ENCODE results near the gene BCAS3.
A peak's percentile ranks its signal among the peaks of the same experiment; 100 is the strongest.
"Not testable (repeated sequence)": the region's sequence is repeated elsewhere in the genome, so short reads cannot be mapped to it uniquely, and the experiment has no call there.

The BCAS3 gene

DNA sequence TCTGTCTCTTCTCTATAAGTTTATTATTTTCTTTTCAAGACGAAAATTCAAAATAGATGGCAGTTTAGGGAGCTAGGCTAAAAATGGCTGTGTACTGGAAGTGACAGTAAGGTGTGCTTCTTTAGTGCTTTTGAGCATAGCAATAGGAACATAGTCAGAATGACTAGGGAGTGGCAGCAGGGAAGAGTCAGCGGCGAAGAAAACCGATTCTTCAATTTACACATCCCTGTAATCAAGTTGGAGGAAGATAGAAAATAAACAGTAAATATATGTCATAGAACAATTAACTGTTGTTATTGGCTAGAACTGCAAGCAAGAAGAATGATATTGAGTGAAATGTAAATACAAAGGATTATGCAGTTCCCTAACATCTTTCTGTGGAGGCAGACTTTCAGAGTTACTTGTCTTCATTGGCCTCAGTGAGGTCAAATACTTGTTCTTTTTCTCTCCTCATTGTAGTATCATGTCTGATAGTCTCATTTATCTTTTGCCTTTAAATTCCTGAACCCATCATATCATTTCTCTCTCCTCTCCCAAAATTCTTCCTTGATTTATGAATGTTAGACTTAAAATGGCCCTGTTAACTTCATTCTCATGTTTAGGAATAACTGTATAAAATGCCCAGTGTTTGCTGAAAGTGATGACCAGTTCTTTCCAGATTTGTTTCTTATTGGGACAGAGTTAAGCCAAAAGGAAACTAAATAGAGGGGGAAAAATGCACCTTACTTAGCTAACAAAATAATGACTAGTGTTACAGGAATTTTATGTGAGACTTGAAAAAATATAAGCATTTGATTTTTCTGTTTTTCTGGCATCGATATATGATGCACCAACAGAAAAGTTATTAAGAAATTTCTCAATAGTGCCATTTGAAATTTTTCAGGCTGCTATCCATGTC lies 211.4 kb downstream of the BCAS3 start:
- peak; percentile 6 for DNase-seq

DNA sequence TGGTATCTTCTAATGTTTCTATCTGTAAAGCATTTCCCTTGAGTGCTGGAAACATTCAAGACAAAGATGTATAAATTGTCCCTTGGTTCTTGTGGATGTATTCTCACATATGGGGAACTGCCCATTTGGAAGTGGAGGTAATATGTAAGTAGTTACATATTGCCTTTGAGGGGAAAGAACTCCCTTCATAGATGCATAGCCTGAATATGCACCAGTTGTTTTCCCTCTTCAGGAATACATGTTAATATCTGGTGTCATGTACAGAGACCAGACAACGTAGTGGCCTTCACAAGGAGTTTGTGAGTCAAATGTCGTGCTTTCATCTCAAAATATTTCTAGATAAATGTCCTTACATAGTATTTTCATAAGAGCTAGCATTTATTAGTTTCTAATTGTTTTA lies 213.5 kb downstream of the BCAS3 start:
- DNase-seq: no peak

DNA sequence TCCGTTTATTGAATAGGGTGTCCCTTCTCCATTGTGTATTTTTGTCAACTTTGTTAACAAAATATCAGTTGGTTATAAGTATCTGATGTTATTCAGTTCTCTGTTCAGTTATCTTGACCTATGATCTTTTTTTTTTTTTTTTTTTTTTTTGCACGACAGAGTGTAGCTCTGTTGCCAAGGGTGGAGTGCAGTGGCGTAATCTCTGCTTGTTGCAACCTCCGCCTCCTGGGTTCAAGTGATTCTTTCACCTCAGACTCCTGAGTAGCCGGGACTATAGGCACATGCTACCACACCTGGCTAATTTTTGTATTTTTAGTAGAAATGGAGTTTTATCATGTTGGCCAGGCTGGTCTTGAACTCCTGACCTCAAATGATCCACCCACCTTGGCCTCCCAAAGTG lies 215.8 kb downstream of the BCAS3 start:
- DNase-seq: no peak

DNA sequence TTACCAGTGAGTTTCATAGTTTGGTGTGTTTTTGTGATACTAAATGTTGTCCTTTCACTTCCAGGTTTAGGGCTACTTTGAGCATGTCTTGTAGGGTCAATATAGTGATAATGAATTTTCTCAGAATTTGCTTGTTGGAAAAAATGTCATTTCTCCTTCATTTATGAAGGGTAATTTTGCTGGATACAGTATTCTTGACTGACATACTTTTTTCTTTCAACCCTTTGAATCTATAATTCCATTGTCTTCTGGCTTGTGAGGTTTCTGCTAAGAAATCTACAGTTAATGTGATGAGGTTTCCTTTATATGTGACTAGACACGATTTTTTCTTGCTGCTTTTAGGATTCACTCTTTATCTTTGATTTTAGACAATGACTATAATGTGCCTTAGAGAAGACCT lies 219.3 kb downstream of the BCAS3 start:
- DNase-seq: no peak

DNA sequence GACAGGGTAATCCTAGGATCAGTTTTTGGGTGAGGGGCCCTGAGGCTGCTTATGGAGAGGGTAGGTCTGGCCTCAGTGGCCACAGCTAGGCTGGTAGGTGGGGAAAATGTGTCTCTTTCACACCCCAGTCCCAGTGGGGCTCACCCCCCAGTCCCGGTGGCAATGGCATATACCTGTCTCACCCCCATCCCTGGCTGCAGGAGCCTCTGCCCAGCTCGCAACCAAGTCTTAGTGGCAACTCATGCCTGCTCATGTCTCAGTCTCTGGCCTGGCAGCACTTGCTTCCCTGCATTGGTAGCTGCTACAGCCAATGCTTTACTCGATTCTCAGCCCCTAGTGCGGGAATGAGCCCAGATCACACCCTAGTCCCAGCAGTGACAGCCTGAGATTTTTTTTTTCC lies 221.5 kb downstream of the BCAS3 start:
- no peak for DNase-seq

DNA sequence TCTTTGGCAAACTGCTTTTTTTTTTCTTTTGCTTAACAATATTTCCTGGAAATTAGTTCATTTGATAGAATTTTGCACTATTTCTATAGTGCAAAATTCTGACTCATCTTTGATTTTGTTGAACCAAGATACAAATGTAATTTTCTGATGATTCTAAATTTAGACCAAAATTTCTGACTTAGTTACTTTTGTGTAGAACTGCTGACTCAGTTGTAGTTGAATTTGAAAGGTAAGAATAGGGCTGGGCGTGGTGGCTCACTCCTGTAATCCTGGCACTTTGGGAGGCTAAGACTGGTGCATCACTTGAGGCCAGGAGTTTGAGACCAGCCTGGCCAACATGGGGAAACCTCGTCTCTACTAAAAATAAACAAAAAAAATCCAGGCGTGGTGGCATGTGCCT lies 223.0 kb downstream of the BCAS3 start:
- no peak for DNase-seq

DNA sequence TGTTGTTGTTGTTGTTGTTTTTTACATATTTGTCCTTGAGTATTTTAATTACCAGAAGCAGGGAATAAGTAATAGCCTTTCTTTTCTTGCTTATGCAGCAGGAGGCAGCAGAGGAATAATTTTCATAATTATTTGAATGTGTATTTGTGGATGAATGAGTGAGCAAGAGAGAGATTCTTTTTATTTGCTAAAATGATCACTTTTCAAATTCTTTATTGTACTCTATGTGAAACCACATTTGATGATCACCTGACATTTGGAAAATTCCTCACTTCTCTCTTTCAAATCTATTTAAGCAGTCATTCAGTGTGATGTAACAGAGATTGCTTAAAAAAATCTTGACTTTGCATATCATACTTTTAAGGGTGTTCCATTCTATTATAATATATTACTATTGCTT lies 223.6 kb downstream of the BCAS3 start:
- no peak for DNase-seq

DNA sequence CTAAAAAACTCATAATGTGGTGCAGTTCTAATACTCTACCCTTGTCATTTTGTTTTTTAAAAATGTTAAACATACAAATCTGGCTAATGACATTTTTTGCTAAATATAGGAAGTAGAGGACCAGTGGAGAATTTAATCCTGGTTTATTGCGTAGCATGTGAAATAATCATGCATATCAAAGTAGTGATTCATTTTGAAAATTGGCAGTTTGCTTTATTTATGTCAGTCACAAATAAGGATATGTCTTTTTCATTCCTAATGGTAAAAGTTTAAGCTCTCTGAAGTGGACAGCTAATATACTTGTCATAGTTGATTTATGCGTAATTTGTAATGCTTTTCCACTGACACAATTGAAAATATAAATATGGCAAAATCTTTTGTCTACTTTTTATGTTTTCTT lies 224.2 kb downstream of the BCAS3 start:
- no peak for DNase-seq

DNA sequence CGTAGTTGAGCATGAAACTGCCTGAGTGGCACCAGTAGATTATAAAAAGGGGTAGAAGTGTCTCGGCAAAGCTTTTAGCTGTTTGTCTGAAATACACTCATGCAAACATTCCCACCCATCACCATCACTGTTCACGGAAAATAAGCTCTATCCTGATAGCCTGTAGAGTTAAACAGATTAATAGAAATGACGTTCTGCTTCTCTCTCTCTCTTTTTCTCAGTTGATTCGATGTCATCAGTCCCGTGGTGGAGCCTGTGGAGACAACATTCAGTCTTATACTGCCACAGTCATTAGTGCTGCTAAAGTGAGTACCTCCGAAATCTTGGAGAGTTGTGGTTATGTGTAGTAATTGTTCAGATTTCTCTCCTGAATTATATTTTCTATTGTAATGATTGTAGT lies 224.7 kb downstream of the BCAS3 start:
- no peak for DNase-seq

DNA sequence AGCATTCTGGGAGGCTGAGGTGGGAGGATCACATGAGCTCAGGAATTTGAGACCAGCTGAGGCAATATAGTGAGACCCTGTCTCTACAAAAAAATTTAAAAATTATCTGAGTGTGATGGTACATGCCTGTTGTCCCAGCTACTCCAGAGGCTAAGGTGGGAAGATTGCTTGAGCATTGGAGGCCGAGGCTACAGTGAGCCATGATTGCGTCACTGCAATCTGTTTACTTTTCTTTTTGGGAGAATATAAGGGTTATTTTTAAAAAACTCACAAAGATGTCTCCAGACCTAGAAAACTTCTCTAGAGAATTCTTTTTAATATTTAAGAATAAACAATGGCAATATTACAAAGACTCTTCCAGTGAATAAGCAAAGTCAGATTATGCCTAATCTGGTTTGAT lies 226.9 kb downstream of the BCAS3 start:
- no peak for DNase-seq

DNA sequence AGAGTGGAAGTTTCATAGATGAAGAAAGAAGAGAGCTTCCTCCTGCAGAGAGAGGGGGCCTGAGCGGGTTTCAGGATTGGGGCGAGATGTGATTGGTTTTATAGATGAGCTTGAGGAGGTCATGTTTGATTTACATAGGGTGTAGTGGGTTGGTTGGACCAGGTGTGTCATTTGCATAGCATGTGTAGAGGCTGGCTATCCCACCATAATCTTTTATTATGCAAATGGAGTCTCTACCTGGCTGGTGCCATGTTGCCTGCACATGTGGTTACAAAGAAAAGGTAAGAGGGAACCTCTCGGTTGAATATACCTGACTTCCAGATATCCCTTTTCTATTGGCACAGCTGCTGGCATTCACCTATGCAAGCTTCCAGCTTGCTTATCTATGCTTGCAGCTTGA lies 228.1 kb downstream of the BCAS3 start:
- DNase-seq: no peak

DNA sequence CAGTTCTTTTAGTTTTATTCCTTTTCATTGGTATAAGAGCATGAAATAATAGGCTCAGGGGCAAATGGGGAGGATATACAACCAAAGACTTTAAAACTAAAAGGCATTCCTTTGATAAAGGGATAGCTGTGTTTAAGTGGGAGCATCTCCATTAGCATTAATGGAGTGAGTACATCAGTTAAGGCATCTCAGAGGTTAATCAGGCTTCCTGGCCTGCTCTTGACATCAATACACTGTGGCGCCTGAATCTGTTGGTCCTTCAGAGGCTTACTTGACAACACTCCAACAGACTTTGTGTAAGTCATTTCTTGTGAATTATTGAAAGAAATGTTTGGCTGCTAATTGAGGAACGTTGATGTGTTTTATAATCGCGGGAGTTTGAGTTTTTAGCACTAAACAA lies 230.7 kb downstream of the BCAS3 start:
- no peak for DNase-seq

DNA sequence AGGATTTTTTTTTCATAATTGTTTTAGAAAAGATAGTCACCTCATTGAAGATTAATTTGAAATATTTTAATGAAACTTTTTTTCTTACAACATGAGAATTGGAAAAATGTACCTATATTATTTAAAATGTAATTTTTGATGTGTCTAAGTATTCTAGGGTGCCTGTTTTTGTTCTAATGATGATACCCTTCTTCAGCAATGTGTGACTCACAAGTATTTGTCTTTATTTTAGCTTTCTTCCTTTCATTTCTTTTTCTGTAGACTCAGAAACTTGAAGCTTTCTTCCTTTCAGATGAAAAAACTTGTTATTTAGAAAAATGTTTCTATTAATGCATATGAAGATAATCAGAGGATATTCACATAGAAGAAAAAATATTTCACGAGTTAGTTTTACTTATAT lies 231.8 kb downstream of the BCAS3 start:
- no peak for DNase-seq

DNA sequence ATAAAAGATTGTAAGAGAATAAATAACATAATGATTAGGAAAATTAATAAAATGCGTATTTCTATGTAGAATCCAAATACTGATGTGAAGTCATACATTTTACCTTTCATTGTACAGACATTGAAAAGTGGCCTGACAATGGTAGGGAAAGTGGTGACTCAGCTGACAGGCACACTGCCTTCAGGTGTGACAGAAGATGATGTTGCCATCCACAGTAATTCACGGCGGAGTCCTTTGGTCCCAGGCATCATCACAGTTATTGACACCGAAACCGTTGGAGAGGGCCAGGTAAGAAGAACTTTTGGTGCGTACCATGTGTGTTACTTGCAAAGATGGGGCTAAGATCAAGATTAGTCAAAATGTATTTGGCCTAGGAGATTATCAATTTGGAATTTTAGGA lies 232.8 kb downstream of the BCAS3 start:
- DNase-seq: no peak

DNA sequence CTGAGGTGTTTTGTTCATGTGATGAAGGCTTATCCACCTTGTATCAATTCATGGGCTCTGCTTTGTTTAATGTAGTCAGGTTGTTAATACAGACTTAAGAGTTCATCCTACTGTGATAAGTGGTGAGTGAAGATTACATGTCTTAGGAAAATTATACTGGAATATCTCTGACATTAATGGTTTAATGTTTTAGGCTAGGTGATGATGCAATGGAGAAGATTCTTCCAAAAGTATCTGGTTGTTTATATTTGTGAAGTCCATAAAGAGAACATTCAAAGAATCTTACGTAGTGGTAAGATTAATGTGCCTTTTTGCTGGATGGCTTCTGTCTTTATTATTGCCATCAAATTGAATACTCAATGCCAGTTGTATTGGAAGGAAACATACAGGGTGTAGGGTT lies 236.4 kb downstream of the BCAS3 start:
- no peak for DNase-seq

DNA sequence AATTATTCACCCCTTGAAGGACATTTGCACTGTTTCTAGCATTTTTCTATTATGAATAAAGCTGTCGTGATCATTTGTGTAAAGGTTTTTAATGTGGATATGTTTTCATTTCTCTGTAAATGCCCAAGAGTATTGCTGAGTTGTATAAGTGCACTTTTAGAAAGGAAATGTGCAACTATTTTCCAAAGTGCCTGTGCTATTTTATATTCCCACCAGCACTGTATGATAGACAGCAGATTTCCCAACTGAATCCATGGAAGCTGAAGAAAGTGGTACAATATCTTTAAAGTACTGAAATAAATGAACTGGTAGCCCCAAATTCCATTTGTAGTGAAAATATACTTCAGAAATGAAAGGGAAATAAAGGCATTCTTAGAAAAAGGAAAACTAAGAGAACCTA lies 238.4 kb downstream of the BCAS3 start:
- no peak for DNase-seq

DNA sequence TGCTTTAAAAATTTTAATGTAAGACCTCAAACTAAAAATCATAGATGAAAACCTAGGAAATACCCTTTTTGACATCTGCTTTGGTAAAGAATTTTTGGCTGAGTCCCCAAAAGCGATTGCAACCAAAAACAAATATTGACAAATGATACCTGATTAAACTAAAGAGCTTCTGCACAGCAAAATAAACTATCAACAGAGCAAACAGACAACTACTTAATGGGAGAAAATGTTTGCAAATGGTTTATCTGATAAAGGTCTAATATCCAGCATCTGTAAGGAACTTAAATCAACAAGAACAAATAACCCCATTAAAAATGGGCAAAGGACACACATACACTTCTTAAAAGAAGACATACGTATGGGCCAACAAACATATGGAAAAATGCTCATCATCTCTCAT lies 242.5 kb downstream of the BCAS3 start:
- DNase-seq: peak; percentile 22

DNA sequence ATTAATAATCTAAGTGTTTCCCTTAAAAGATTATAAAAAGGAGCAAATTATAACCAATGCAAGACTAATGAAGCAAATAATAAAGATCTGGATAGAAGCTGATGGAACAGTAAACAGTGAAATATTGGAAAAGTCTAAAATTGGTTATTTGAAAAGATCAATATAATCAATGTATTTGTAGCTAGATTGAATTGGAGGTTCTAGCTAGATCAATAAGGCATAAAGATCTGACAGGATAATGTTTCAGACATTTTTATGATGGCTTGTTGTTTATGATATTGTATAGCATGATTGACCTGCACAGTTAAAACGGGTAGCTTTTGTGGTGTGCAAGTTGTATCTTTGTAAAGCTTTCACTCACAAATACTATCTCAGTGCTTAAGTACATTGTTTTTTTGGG lies 245.3 kb downstream of the BCAS3 start:
- no peak for DNase-seq

DNA sequence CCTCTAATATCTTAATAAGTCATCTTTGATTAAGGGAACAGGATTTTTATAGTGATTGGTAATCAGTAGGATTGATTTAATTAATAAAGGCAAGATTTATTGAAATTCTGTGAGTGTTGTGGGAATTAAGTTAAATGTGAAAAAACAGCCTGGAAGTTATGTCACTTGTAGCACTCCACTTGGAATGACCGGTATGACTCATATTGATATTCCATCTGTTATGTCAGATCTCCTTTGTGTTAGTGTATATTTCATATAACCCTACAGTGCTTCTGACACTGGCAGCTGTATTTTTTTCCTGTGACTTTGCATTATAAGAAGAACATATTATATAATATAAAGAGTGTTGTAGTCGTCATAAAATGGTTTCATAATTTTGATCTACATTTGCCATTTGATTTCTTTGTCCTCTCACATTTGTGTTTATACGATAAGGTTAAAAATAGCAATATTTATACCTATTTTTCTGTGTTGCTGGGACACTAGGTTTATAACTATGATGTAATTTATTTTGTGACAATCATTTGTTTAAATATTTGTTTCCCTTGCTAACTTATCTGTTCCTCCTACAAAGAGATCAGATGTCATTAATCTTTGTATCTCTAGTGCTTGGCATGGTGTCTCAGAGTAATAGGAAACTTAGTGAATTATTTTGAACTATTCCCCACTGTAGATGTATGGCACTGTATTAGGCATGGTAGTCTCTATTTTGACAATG lies 249.0 kb downstream of the BCAS3 start:
- peak; percentile 31 for DNase-seq

DNA sequence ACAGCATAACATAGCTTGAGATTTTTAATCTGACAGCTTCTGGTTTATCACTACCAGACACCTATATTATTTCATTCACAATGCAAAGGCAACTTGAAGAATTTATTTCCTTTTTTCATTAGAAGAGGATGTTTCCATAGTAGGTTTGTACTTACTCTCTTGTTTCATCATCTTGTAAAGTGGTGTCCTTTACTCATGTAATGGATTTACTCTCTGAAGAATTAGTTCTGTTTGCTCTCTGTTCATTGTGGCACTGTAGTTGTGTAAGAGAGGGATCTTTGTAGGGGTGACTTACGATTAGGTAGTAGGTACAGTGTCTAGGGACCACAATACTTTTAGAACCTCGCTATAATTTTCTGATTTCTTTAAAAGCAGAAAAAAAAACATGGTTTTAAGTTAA lies 256.1 kb downstream of the BCAS3 start:
- DNase-seq: no peak

DNA sequence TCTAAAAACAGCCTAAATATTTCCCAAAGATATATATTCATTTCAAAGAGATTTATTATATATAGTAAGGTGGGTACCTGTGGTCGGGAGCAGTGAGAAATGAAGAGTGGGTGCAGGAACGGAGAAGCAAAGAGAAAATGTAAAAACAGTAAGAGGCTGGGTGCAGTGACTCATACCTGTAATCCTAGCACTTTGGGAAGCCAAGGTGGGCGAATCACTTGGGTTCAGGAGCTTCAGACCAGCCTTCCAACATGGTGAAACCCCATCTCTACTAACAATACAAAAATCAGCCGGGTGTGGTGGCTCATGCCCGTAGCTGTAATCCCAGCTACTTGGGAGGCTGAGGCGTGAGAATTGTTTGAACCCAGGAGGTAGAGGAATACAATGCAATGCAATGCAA lies 257.1 kb downstream of the BCAS3 start:
- no peak for DNase-seq

DNA sequence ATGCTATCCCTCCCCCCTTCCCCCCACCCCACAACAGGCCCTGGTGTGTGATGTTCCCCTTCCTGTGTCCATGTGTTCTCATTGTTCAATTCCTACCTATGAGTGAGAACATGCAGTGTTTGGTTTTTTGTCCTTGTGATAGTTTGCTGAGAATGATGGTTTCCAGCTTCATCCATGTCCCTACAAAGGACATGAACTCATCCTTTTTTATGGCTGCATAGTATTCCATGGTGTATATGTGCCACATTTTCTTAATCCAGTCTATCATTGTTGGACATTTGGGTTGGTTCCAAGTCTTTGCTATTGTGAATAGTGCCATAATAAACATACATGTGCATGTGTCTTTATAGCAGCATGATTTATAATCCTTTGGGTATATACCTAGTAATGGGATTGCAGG lies 258.3 kb downstream of the BCAS3 start:
- not testable (repeated sequence) for DNase-seq

DNA sequence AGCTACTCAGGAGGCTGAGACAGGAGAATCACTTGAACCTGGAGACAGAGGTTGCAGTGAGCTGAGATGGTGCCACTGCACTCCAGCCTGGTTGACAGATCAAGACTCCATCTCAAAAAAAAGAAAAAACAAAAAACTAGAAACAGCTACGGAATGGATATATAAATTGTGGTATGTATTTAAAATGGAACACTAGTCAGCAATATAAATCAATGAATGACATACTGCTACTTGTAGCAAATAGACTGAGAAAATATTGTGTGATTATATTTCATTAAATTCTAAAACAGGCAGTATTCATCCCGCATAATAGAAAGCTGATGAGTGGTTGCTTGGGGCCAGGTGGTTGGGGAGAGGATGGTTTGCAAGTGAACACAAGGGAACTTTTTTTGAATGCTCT lies 261.7 kb downstream of the BCAS3 start:
- no peak for DNase-seq

DNA sequence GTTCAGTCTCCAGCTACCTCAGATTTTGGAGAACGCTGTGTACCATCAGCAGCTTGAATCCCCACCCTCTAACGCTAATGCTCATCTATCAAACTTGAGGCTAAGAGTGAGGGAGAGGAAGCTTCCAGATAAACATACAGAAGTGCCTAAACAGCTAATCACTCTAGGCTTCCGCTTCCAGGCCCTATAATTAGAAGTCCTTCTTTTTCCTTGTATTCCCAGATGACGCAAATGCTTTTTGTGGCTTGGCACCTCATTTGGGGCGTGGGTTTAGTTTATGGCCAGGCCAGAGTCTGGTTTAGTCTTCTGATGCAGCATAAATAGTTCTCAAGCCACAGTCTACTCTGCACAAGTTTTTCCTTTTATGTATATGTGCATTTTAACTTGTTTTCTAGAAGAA lies 263.4 kb downstream of the BCAS3 start:
- DNase-seq: no peak

DNA sequence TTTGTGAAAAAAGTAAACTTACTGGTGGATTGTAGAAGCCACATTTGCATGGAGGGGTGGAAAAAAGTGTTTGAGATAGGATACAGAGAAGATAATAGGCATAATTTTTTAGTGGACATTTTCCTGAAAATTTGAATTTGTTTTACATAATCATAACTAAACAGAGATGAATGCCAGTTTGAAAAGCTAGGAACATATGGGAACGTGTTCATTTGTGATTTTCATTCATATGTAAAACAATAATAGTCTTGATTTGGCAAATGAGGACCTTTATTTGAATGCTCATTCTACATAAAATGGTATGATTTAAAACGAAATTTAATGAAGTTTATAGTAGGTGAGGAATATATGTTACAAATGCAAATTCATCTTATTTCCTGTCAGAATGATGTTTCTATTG lies 263.9 kb downstream of the BCAS3 start:
- no peak for DNase-seq

Data from DMS153 (cell line).